ENCODE results near the gene IL1RAP. TPM values are rescaled to one million over a fixed set of nuclear protein-coding genes. Genes with fewer than 3 reads are reported as not detected.

IL1RAP gene
- total and polyA plus RNA-seq, 7 donors: 1.2 to 13.0 (median 2.9) TPM

GRCh38 chr3:190580417-190580816, 66.5 kb downstream of the IL1RAP start:
- Histone ChIP-seq H3K27me3 (no peaks in the 10 kb centered on the region), H3K4me1 (peaks cover 0 to 12% (median 0%) of the 10 kb centered on the region in 4 donors), H3K36me3 (no peaks in the 10 kb centered on the region), H3K4me3 (no peak overlapping the region), H3K9me3 (no peaks in the 10 kb centered on the region), H3K27ac (no peak overlapping the region)
- 86 to 93% methylated on average over 2 of the region's 2 CpGs for WGBS, 2 donors
- intact Hi-C loops (cut with DNase I): no loop called here
- no peak for TF ChIP-seq CTCF (IDR thresholded peaks at IDR 0.05)
- TF ChIP-seq POLR2AphosphoS5 (IDR thresholded peaks at IDR 0.05): no peak
- no peak for TF ChIP-seq POLR2A (IDR thresholded peaks at IDR 0.05)
- no peak for TF ChIP-seq EP300 (IDR thresholded peaks at IDR 0.05)
- DNase-seq: no peak

- TF ChIP-seq POLR2AphosphoS5 (IDR thresholded peaks at IDR 0.05): no peak
- no peak for TF ChIP-seq POLR2A (IDR thresholded peaks at IDR 0.05)
- no peak for TF ChIP-seq CTCF (IDR thresholded peaks at IDR 0.05)
- no peak for TF ChIP-seq EP300 (IDR thresholded peaks at IDR 0.05)
- Histone ChIP-seq H3K9me3 (no peaks in the 10 kb centered on the region), H3K27me3 (no peaks in the 10 kb centered on the region), H3K4me1 (peaks cover 0 to 12% (median 2%) of the 10 kb centered on the region in 4 donors), H3K27ac (no peak overlapping the region), H3K4me3 (no peak overlapping the region), H3K36me3 (no peaks in the 10 kb centered on the region)
- 45 to 85% methylated on average over 5 of the region's 5 CpGs for WGBS, 2 donors
- intact Hi-C loops (cut with DNase I): no loop called here
- no peak for DNase-seq
Measured at GRCh38 chr3:190581041-190581541, 67.2 kb downstream of the IL1RAP start.

- DNase-seq: no peak
- Histone ChIP-seq H3K27me3 (no peaks in the 10 kb centered on the region), H3K4me1 (peaks cover 0 to 12% (median 2%) of the 10 kb centered on the region in 4 donors), H3K27ac (no peak overlapping the region), H3K36me3 (no peaks in the 10 kb centered on the region), H3K9me3 (no peaks in the 10 kb centered on the region), H3K4me3 (no peak overlapping the region)
- WGBS, 2 donors: 89 to 93% methylated on average over 2 of the region's 2 CpGs
- intact Hi-C loops (cut with DNase I): no loop called here
- TF ChIP-seq POLR2AphosphoS5 (IDR thresholded peaks at IDR 0.05) (no peak), POLR2A (IDR thresholded peaks at IDR 0.05) (no peak), CTCF (IDR thresholded peaks at IDR 0.05) (no peak), EP300 (IDR thresholded peaks at IDR 0.05) (no peak)
Measured at GRCh38 chr3:190582667-190583066, 68.8 kb downstream of the IL1RAP start.

GRCh38 chr3:190585805-190586630, 72.1 kb downstream of the IL1RAP start:
- no peak for TF ChIP-seq EP300 (IDR thresholded peaks at IDR 0.05)
- no peak for TF ChIP-seq POLR2AphosphoS5 (IDR thresholded peaks at IDR 0.05)
- no peak for TF ChIP-seq POLR2A (IDR thresholded peaks at IDR 0.05)
- no peak for TF ChIP-seq CTCF (IDR thresholded peaks at IDR 0.05)
- Histone ChIP-seq H3K27me3 (no peaks in the 10 kb centered on the region), H3K9me3 (no peaks in the 10 kb centered on the region), H3K36me3 (no peaks in the 10 kb centered on the region), H3K4me1 (peaks cover 0 to 5% (median 2%) of the 10 kb centered on the region in 4 donors), H3K4me3 (no peak overlapping the region), H3K27ac (no peak overlapping the region)
- DNase-seq: no peak
- intact Hi-C loops (cut with DNase I): no loop called here
- WGBS, 2 donors: 76 to 81% methylated on average over 6 of the region's 6 CpGs

All from sigmoid colon (tissue), 7 donors.